Peyer's patch (tissue), 4 donors: ENCODE data around the gene RNF112. TPM values are rescaled to one million over a fixed set of nuclear protein-coding genes. Genes with fewer than 3 reads are reported as not detected.

Experiments used
- DNase-seq, 3 donors: peaks; one replicate each; pipeline ENCODE4 v3.0.0-alpha.2; 2017 to 2019
- H3K27ac ChIP-seq, 4 donors: fragments of 200-600 bp; sonication (generic); one replicate each; pipeline ENCODE4 v1.5.1; 2016 to 2019
- H3K27me3 ChIP-seq, 2 donors: fragments of 200-600 bp; sonication (generic); one replicate each; pipeline ENCODE4 v1.5.1; 2019
- H3K36me3 ChIP-seq, 3 donors: fragments of 200-600 bp; sonication (generic); one replicate each; pipeline ENCODE4 v1.5.1; 2016 to 2019
- H3K4me1 ChIP-seq, 4 donors: fragments of 200-600 bp; sonication (generic); one replicate each; pipeline ENCODE4 v1.5.1; 2016 to 2019
- H3K4me3 ChIP-seq, 4 donors: fragments of 200-600 bp; sonication (generic); 1 replicate in 3 of 4; 2 replicates in 1 of 4; pipeline ENCODE4 v1.5.1; 2016 to 2019; ENCODE audit warnings: mild to moderate bottlenecking in 1 of 4
- H3K9me3 ChIP-seq, 4 donors: fragments of 200-600 bp; sonication (generic); one replicate each; pipeline ENCODE4 v1.5.1; 2016 to 2019; ENCODE audit warnings: mild to moderate bottlenecking in 1 of 4
- POLR2A ChIP-seq, 2 donors: fragments of 450-650 bp; IDR thresholded peaks; one replicate each; pipeline ENCODE4 v1.5.1; 2017; ENCODE audit warnings: antibody characterized with exemption in 2 of 2, mild to moderate bottlenecking in 2 of 2, moderate library complexity in 2 of 2
- total RNA-seq, 4 donors: library from RNA; depleted of rRNA; stranded (reverse); fragments of >200 nt; gene quantifications; one replicate each; pipeline ENCODE4 v1.1.0, GENCODE V29; 2016
- TF ChIP-seq, protein P1 (sequence below), 6 experiments: fragments of 450-650 bp in 4 of 6; fragments of 200-600 bp in 2 of 6; sonication (generic) in 1 of 6; IDR thresholded peaks; one replicate each; pipeline ENCODE4 v1.5.1; 2017 to 2019; ENCODE audit warnings: antibody characterized with exemption in 6 of 6, mild to moderate bottlenecking in 3 of 6, moderate library complexity in 1 of 6

Gene RNF112
- total RNA-seq, 4 donors from 2014 or later, result 1.2 to 47.0 (median 2.0) TPM

DNA sequence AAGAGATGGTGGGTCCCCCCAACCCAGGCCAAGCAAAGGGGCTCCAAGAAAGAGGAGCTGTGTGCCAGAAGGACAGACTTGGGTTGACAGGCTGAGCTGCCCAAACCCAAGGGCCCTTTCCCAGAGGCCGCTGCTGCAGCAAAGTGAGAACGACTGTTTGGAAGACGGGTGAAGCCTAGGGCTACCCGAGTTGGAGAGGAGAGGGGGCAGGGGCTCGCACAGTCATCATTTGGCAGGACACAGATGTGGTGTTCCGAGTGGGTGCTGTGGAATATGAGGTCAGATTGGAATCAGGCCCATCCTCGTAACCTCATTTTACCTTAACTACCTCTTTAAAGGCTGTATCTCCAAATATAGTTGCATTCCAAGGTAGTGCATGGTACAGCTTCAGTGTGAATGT, 18.7 kb upstream of the RNF112 start:
- Histone ChIP-seq H3K27ac (no peak overlapping the region), H3K27me3 (no peaks in the 10 kb centered on the region), H3K4me1 (peaks cover 0 to 22% (median 2%) of the 10 kb centered on the region in 4 donors), H3K36me3 (no peaks in the 10 kb centered on the region), H3K9me3 (no peaks in the 10 kb centered on the region), H3K4me3 (no peak overlapping the region)
- TF ChIP-seq POLR2A (IDR thresholded peaks at IDR 0.05), result no peak
- TF ChIP-seq, protein P1, sequence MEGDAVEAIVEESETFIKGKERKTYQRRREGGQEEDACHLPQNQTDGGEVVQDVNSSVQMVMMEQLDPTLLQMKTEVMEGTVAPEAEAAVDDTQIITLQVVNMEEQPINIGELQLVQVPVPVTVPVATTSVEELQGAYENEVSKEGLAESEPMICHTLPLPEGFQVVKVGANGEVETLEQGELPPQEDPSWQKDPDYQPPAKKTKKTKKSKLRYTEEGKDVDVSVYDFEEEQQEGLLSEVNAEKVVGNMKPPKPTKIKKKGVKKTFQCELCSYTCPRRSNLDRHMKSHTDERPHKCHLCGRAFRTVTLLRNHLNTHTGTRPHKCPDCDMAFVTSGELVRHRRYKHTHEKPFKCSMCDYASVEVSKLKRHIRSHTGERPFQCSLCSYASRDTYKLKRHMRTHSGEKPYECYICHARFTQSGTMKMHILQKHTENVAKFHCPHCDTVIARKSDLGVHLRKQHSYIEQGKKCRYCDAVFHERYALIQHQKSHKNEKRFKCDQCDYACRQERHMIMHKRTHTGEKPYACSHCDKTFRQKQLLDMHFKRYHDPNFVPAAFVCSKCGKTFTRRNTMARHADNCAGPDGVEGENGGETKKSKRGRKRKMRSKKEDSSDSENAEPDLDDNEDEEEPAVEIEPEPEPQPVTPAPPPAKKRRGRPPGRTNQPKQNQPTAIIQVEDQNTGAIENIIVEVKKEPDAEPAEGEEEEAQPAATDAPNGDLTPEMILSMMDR (IDR thresholded peaks at IDR 0.05), result no peak
- peak in 1 of 3 donors; percentile 14 for DNase-seq

DNA sequence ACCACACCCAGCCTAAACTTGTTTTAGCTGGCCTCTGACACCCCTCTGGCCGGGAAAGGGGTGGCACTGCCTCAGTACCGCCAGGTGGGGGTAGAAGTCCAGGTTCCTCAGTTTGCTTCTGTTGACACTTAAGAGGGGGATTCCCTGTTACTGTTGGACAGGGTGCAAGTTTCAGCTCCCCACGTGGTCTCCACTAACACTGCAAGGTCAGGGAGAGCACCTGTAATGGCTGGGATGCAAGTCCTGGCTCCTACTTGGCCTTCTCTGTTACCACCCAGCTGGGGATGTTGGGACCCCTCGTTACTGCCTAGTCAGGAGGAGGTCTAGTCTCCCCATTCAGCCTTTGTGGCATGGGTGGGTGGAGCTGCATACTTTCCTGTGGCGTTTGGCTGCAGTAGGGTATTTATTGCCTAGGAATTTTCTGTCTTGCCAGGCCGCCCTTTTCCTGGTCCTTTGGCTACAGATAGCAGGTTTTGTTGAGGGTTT, 13.4 kb upstream of the RNF112 start:
- TF ChIP-seq, protein P1 (IDR thresholded peaks at IDR 0.05), result peak in 2 of 6 experiments; percentile 19 to 24
- TF ChIP-seq POLR2A (IDR thresholded peaks at IDR 0.05), result no peak
- peaks cover 0 to 20% (median 0%) of the 10 kb centered on the region in 4 donors for H3K4me1 ChIP-seq
- DNase-seq, result peak in 1 of 3 donors; percentile 45

DNA sequence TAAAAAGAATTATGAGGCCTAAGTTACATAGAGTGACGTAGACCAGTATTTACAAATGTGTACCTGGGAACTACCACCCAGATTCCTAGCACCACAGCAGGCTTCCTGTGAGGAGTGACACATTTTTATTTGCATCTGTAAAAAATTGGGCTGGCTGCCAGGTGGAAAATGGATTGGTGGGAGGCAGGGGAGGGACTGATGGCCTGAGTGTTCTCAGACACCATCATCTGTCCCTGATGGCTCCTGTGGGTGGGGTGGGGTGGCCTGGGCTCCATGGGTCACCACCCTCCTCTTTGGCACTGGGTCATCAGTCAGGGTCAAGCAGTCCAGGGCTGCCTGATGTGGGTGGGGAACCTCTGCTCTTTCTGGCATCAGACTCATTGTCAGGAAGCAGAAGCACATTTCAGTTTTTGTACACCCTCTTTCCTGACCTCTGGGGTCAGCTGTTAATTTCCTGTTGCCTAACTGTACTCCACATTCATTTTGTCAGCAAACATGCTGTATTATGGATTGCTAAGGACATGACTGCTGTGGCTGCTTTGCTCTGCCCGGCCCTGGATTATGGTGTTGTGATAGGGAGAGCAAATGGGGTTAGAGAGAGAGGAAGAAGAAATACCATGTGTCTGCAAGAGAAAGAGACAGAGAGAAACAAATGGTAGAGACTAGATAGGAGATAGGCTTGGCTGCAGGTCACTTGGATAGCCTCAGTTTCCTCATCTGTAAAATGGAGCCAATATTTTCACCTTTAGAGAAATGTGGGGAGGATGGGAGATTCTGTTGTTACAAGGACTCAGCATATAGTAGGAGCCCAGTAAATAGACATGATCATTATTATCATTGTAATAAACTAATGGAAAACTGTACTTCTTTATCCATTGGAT, 12.5 kb upstream of the RNF112 start:
- Histone ChIP-seq H3K9me3 (no peaks in the 10 kb centered on the region), H3K27me3 (no peaks in the 10 kb centered on the region), H3K36me3 (no peaks in the 10 kb centered on the region), H3K27ac (peak overlapping the region in 3 of 4 donors; percentile 50 to 58 (median 54)), H3K4me3 (no peak overlapping the region), H3K4me1 (peaks cover 0 to 20% (median 0%) of the 10 kb centered on the region in 4 donors)
- DNase-seq, result peak in 1 of 3 donors; percentile 66
- TF ChIP-seq POLR2A (IDR thresholded peaks at IDR 0.05), result no peak
- TF ChIP-seq, protein P1 (IDR thresholded peaks at IDR 0.05), result no peak

More for the DNA sequence above, 13.4 kb upstream of the RNF112 start:
- no peaks in the 10 kb centered on the region for H3K36me3 ChIP-seq
- H3K27me3 ChIP-seq, result no peaks in the 10 kb centered on the region
- H3K9me3 ChIP-seq, result no peaks in the 10 kb centered on the region
- peak overlapping the region in 3 of 4 donors; percentile 50 to 58 (median 54) for H3K27ac ChIP-seq
- H3K4me3 ChIP-seq, result no peak overlapping the region

DNA sequence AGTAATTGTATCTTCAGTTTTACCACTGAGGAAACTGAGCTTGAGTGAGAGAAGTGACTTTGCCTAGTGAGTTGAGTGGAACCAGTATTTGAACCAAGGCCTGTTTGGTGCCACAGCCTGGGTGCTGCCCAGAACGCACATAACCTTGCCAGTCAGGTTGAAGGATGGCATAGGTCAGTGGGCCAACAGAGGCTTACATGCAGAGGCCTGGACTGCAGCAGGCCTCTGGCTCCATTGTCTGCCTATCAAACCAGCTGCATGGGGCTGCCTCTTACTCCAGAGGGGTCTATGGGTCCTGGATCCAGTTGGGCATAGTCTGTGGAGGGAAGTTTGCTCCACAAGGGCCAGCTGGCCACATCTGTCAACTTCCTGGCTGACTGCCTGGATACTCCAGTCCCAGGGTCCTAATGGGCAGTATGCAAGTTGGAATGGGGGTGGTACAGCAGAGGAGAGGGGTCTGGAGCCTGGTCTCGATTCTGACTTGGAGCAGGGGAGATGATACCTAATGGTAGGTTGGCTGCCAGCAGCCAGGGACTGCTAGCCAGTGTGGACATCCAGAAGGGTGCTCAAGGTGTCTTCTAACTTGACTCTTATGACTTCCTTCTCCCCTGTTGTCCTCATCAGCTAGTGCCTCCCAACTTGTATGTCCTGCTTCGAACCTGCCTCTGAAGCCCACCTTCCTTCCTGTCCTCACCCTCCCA, 11.1 kb upstream of the RNF112 start:
- DNase-seq, result no peak
- Histone ChIP-seq H3K27ac (peak overlapping the region in 1 of 4 donors; percentile 35), H3K36me3 (no peaks in the 10 kb centered on the region), H3K27me3 (no peaks in the 10 kb centered on the region), H3K4me3 (no peak overlapping the region), H3K9me3 (no peaks in the 10 kb centered on the region), H3K4me1 (peaks cover 0 to 20% (median 0%) of the 10 kb centered on the region in 4 donors)
- TF ChIP-seq POLR2A (IDR thresholded peaks at IDR 0.05), result no peak
- TF ChIP-seq, protein P1 (IDR thresholded peaks at IDR 0.05), result no peak

DNA sequence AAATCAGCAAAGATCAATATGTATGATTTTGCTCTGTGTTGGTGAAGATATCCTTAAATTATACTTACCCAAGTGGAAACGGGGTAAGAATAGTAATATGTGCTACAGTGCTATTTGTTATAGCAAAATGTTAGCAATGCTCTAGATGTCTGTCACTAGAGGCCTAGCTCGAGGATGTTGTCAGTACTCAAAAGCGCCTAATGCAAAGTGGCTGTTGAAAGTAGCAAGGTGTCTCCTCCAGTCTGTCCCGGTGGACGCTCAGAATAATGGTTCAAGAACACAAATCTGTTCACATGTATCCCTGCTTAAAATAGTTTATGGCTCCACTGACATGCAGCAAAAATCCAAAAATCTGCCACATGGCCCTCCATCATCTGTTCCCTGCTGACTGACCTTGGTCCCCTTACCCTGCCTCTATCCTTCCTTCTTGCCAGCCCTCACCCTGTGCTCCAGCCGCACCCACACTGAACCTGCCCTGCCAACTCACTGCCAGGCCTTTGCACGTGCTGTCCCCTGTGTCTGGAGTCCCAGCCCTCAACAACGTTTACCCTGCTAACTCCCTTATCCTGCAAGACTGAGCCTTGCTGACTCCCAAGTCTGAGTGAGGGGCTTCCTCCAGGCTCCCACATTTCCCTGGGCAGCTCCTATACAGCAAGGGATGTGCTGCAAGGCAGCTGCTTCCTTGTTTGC, 9.6 kb upstream of the RNF112 start:
- Histone ChIP-seq H3K9me3 (no peaks in the 10 kb centered on the region), H3K27ac (peak overlapping the region in 1 of 4 donors; percentile 17), H3K4me1 (peaks cover 0 to 20% (median 0%) of the 10 kb centered on the region in 4 donors), H3K4me3 (no peak overlapping the region), H3K36me3 (no peaks in the 10 kb centered on the region), H3K27me3 (no peaks in the 10 kb centered on the region)
- TF ChIP-seq, protein P1 (IDR thresholded peaks at IDR 0.05), result no peak
- DNase-seq, result no peak
